HG03469 (cell line): ENCODE measurements around the gene CDK4.
A peak's percentile ranks its signal among the peaks of the same experiment; 100 is the strongest.

ENCODE experiments used
- ATAC-seq: cut with Tn5 transposase; IDR thresholded peaks from one replicate; pipeline ENCODE4 v1.9.1; 2021; ENCODE audit warnings: mild to moderate bottlenecking, moderate library complexity, moderate number of reproducible peaks; ENCODE audit not compliant: unreplicated experiment

The CDK4 gene

DNA sequence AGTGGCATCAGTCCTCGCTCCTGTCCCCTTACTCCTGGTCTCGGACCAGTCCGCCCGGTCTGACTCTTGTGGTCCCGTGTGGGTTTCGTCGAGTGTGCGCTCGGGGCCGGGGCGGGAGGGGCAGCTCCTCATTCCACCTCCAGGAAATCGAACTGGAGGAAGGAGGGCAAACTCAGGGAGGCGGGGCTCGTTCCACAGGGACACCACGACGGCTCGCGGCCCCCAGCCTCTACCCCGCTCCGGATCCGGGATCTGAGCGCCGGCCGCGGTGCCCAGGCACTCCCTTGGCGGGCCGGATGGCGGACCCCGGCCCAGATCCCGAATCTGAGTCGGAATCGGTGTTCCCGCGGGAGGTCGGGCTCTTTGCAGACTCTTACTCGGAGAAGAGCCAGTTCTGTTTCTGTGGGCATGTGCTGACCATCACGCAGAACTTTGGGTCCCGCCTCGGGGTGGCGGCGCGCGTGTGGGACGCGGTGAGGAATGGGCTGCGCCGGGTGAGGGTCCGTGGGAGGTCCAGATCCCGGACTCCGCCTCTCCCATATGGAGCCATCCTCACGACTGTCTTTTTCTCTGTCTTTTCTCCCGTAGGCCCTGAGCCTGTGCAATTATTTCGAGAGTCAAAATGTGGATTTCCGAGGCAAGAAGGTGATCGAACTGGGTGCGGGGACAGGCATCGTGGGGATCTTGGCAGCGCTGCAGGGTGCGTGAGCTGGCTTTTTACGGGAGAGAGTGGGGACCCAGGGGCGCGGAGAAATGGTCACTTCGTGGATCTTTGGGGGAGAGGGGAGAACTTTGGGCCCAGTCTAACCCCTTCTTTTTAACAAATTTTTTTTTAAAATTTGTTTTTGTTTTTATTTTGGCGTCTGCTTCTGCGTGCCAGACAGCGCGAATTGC lies 20.6 kb upstream of the CDK4 start, which contains the start of gene EEF1AKMT3:
Gene EEF1AKMT3 (plus strand): TSS at position 186 of the 894 bp plus-strand sequence. CDS start 111 bp downstream, at position 297.
- peak; percentile 21 for ATAC-seq

DNA sequence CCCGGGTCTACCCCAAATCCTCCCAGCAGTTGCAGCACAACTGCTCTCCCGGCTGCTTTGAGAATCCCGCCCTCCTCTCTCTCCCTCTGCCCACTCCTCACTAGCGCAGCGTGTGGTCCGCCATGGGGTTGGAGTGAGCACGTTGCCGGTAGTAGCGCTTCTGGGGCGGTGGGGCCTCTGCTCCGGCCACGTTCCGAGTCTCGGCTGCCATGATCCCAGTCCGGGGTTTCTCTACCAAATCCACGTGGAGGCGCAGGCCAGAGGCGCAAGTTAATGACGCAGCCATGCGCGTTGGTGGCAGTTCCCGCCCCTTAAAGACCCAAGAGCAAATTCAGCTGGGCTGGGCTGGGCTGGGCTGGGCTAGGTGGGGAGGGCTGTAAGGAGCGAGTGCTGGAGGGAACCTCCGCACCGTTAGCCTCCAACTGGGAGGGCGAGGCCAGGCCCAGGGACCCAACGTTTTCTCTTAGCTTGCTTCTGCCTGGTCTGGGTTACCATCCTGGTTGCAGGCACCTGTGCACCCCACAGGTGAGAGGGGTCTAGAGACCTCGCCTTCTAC lies 19.8 kb upstream of the CDK4 start, which contains the start of gene METTL1:
Gene METTL1 (minus strand): TSS at position 233 of the 556 bp plus-strand sequence. CDS start 22 bp downstream, at position 211.
- peak; percentile 52 for ATAC-seq

DNA sequence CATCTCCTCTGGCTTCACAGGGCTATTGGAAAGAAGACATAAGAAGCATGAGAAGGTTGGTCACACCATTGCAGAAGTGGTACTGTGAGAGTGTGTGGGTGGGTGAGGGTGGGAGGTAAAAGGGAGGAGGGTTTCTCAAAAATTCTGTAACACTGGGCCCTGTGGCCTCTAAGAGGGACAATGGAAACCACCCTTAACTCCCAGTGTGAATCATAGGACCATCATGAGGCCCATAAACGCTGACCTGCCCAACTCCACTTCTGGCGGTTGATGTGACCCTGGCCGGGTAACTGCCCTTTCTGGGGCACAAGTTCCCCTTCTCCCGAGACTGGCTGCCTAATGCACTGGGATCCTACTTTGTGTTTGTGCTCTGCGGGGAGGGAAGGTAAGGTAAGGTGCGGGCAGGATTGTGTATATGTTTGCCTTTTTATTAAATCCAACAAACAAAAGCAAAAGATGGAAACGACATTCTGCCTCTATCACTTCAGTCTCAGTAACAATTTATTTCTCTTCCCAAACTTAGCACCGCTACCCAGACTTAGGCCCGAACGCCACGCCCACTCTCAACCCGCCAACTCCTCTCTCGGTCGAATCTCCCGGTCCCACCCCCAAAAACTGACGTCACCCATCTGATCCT lies 19.2 kb upstream of the CDK4 start:
- ATAC-seq: peak; percentile 51

DNA sequence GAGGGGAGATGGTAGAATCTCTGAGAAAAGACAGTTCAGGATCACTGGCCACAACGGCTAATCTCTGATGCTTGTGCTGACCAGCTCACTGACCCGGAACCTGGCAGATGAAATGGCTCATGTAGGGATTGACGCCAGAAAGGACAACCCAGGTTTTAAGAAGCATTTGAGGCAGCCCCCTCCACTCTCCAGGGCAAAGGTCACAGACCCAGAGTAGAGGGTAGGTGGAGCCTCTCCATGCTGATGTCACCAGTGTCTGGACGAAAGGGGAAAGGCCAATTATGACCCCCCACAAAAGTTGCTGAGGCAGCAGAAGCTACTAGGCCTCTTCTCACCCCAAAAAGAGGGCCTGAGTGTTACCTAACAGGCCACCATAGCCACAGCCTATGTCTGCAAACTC lies 18.6 kb upstream of the CDK4 start:
- ATAC-seq: no peak

DNA sequence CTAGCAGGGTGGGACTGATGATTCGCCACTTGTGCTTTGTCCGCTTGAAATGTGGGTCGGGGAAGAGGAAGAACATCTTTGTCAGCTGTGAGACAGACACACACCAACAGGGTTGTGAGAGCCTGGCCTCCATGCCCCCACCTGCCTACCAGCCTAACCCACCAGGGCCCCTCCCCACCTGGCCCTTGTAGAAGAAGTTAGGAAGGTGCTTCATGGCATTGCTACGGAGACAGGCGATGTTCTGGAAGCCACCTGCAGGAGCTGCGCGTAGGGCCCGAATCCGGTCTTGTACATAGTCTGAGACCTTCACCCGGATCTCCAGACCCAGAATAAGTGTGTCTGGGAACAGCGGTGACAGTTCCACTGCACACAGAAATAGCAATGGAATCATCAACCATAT lies 17.5 kb upstream of the CDK4 start:
- ATAC-seq: no peak

DNA sequence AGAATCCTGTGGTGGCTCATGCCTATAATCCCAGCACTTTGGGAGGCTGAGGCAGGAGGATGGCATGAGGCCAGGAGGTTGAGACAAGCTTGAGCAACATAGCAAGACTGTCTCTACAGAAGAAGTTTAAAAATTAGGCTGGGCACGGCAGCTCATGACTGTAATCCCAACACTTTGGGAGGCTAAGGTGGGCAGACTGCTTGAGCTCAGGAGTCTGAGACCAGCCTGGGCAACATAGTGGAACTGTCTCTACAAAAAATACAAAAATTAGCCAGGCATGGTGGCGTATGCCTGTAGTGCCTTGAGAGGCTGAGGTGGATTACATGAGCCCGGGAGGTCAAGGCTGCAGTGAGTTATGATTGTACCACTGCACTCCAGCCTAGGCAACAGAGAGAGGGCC lies 15.8 kb upstream of the CDK4 start:
- no peak for ATAC-seq

DNA sequence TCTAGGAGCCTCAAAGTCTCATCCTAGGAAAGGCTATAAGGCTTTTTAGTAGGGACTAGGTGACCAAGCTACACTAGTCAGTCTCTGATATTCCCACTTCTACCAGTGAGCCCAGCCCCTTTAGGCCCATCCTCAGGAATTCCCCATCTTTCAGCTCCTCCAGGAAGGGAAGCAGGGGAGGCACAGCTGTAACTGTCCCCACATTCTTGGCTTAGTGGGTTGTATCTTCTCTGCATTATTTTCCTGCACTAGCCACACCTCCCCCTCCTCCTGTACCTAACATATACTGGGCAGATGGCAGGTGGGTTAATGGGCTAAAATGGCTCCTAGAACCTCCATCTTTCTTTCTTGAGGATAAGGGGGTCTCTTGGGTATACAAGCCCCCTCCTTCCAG lies 15.2 kb upstream of the CDK4 start:
- no peak for ATAC-seq

DNA sequence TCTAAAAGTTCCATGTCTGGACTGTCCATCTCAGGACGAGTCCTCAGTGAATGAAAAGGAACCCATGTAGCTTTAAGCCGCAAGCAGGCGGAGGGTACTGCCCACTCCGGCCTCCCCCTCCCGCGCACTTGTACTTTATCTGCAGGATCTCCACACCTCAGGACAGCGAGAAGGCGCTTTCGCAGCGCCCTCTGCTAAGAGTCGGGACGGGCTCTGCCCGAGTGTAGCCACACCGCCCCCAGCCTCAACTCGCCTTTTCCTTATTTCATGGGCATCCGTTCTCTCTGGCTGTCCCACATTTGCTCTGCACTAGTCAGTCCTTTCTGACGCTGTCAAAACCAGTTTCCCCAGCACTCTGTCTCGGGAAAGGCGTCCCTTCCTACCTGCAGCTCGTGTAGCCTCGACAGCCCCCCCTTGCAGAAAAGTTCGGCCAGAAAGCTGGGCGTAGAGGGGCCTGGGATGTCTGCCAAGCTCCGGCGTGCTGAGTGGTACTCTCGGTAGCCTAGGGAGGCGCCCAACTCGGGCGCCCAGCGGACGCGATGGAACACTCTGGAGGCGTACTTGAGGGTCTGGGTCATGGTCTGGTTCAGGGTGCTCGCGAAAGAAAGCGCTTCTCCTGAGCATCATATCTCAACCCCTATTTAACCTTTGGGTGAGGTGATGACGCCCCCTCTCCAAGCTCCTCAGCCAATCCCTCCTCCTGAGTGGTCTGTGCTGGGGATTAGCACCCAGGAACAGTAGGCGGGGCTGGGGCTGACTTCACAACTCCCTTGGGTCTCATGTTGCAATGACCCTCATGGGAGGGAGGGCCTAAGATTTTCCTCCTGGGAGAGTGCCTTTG lies 14.6 kb upstream of the CDK4 start, which contains the start of gene CYP27B1:
Gene CYP27B1 (minus strand): TSS at position 615 of the 841 bp plus-strand sequence. CDS start 37 bp downstream, at position 578.
- no peak for ATAC-seq

DNA sequence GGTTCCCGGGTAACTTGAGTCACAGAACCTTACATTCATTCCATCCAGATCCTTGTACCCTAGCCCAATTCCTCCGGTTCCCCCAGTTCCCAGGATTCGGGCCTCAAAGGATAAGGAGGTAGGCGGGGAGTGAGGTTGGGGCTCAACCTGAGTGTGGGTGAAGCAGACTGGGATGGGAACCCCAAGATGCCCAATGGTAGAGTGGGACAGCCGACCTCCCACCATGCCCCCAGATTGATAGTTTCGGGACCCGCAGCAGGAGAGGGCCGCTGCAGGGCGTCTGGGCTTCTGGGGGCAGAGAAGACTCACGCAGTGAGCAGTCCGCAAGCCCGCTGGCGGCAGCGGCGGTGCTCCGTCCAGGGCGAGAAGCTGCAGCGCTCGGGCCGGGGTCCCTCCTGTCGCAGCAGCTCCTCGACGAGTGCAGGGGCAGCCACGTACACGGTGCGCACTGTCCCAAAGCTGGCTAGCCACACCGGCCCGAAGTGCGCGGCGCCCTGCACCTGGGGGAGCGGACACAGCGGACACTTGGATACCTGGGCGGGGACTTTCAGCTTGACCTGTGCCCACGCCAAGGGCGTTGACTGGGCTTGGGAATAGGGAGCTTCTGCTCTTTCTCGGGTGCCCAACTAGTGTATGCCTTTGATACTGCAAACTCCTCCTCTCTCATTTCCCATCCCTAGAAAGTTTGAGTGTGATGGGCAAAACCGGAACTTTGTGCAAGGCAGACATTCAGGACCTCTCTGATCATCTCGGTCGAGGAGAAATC lies 13.8 kb upstream of the CDK4 start:
- ATAC-seq: no peak

DNA sequence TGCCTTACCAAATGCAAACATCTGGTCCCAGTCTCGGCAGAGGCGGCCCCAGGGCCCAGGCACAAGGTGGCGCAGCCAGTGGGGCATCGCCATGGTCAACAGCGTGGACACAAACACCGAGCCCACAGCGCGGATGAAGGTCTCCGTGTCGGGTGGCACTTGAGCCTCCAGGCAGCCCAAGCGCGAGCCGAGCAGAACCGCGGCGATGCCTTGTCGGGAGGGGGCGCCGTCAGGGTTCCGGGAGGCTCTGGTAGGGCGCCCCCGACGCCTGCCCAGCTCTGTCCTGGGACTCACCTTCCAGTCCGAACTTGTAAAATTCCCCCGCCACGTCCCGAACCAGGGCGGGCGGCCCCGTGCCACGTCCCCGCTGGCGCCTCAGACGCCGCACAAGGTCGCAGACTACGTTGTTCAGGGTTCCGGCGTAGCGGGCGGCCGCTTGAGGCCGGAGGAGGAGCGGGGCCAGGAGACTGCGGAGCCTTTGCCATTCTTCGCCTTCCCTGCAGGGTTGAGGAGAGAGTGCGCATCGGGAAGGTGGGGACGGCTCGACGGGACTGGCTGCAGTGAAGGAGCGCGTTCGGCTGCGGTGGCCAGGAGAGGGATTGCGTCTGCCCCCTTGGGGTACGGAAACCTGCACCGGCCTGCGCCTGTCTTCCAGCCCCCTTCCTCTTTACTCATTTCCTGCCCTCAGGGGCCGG lies 13.0 kb upstream of the CDK4 start:
- ATAC-seq: no peak

DNA sequence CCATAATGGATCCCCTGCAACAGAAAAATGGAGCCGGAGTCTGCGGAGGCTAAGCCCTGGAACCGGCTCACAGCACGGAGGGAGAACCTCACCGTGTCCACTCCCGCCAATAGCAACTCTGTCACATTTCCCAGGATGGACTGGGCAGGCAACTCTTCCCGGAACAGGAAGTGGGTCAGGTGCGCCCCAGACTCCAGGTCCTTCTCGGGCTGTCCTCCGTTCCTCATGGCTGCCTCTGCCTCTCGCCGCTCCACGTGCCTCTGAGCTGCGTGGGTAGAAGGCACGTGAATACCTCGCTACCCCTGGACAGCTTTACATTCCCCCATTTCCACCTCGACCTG lies 12.5 kb upstream of the CDK4 start:
- no peak for ATAC-seq

DNA sequence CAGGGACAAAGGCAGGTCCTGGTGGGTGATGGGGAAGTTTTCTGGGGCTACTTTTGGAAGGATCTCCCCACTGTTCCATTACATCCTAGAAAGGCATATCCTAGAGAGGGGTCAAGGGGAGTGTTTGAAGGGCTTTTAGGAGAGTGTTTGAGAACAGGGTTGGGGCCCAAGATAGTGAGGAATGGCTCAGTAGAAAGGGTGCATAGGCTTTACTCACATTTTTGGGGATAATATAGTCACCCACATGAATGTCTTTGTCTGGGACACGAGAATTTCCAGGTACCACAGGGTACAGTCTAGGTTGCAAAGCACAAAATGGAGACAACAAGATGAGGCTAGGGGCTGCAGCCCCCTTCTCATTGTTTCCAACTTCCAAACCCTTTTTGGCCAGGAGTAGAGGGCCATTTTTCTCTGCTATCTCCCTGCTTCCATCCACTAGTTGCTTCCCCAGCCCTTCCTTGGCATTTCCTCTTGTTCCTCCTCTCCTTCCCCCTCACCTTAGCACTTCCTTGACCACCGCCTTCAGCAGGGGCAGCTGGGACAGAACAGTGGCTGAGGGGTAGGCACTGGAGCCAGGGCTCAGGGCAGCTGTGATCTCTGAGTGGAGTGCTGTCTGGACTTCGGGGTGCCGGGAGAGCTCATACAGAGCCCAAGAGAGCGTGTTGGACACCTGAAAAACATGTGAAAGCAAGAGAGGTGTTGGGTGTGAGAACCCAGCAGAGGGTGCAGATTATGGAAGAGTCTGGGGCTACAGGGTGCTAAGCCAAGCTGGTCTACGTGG lies 12.0 kb upstream of the CDK4 start:
- no peak for ATAC-seq

DNA sequence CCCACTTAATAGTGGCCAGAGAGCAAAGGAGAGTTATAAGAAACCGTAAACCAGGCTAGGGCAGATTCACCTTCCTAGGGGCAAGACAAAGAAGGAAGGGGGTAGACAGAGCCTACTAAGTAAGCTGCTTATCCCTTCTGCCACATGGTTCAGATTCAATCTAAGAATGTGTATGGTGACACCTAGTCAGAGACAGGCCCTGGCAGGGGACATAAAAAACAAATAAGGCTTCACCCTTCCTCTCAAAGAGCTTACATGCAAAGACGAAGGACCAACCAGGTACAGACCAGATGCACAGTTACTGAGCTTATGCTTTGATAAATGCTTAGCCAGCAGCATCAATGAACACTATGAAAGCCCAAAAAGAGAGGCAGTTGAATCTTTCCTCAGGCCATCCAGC lies 10.4 kb upstream of the CDK4 start:
- ATAC-seq: no peak

DNA sequence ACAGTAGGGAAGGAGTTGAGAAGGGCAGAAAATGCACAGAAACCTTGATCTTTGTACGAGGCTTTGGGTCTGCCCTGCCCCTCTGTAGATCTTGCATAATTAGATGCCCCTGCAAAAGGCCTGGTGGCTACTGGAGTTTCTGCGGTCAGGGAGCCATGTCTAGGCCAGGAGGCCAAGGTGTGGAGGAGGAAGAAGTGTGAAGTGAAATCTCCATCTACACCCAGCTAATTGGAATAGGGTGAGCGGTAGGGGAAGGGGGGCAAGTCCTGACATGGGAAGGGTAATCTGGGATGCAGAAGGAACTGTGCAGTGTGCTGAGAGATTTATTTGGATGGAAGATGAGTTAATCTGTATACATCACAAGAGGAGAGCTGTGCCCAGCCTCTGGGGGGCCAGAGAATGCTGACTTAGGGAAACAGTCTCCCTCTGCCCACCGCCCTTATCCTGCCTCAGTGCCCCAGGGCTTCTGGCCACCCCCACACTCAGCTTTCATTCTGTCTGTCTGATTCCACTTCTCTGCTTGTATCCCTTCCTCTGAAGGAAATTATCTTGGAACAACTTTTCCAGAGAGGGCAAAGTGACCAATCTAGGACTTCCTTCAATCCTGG lies 9.4 kb upstream of the CDK4 start:
- no peak for ATAC-seq

DNA sequence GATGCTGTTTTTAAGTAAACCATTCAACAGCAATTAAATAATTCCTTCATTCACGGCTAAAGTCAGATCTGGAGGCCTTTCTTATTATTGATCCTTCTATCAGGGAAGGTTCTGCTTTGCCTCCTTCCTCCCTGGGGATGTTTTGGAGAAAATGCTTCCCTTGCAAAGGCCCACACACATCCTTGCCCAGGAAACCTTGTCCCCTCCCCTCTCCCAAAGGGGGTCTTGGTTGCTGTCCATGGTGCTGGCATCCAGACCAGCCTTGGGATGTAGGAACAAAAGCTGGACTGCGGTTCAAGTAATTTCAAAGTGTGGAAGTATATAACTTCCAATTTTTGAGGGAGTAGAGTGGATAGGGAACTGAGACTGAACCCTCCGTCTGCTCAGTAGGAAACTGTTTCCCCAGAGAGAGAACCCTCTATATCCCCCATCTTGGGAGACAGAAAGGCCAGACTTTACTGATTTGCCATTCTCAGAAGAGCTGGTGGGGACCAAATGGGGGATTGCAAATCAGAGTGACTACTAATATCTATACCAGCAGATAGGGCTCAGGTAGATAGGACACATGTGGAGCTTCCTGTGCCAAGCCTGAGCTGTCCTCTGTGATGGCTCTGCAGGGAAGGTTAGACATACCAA lies 8.4 kb upstream of the CDK4 start:
- ATAC-seq: no peak

DNA sequence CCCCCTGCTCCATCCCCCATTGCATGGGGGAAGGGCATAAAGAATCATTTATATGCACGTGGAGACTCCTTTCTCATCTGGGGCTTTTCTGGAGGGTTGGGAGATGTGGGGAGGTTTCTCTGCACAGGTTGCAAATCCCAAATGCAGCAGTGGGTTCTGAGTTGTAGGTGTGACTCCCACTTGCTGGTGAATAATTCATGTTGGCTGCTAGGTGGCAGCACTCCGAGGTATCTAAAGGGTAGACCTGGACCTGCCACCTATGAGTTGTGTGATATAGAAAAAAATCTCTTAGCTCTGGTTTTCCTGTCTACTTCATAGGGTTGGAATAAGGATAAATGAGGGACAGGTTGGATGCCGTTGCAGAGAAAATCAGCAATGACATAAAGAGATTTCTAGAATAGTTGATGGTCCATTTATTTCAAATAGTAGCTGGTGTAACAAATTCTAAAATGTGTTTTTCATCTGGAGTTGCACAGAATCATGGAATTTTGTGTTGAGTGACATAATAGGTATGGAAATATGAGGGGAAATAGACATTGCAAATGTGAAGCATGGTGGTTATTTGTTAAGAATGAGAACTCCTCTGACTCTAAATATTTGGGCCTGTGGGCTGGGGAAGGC lies 7.4 kb upstream of the CDK4 start:
- no peak for ATAC-seq

DNA sequence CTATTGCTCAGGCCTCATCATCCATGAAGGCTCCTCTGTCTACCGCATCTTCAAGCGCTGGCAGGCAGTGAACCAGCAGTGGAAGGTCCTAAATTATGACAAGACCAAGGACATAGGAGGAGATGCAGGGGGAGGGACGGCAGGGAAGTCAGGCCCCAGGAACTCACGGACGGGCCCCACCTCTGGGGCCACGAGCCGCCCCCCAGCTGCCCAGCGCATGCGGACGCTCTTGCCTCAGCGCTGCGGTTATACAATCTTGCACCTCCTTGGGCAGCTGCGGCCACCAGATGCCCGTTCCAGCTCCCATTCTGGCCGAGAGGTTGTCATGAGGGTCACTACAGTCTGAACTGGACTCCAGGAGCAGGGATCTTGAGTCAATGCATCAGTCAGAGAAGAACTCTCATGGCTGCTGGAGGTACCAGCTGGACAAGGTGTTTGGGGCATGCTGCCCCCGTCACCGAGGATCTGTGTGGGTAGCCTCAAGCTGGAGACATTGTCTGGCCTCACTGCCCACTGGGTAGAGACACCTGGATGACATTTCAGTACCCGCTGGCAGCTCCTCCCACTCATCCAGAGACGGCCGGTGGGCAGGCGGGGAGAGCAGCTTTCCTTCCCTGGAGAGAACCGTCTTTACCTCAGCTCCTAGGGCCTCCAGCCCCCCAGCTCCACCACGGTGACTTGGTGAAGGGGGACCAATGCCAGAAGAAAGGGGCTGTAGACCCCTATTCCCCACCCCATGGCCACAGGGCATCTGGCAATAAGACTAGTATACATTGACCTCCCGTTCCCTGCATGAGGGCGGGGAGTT lies 6.6 kb upstream of the CDK4 start:
- ATAC-seq: no peak
